ENCODE measurements around the gene PRKAG1. TPM values are rescaled to one million over a fixed set of nuclear protein-coding genes. Genes with fewer than 3 reads are reported as not detected.

PRKAG1 gene
- total RNA-seq, 4 donors from 2014 or later = 34.7 to 46.6 (median 39.6) TPM

DNA sequence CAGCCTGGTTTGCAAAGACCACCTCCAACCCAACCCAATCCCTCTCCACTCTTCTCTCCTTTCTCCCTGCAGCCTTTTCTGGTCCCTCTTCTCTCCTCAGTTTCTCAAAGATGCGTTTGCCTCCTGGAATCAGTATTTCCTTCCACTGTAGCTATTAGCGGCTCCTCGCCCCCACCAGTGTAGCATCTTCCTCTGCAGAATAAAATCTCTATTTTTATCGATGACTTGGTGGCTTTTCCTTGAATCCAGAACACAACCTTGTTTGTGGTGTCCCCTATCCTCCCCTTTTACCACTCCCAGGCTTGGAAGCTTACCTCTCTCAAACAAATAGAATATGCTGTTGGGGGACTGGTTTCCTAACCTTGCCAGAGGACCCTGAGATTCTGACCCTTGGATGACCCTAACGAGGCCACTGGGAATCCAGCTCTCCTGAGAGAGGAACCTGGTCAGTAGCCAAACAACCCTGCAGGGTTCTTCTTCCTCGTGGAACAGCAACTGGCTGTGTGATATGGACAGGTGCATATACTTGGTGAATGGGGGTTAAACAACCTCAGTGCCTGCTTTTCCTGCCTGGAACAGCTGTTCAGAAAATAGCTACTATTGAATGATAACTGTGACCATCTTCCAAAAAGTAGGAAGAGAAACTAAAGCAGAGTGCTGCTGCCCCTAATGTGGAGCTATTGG, 36.0 kb downstream of the PRKAG1 start:
- H3K36me3 ChIP-seq = no peaks in the 10 kb centered on the region
- H3K27me3 ChIP-seq = peaks cover 28 to 49% of the 10 kb centered on the region in 2 donors
- no peak overlapping the region for H3K27ac ChIP-seq
- H3K9me3 ChIP-seq = no peaks in the 10 kb centered on the region
- intact Hi-C loops (cut with DNase I; ENCODE audit: low total_unique reads) = no loop called here
- TF ChIP-seq CTCF (IDR thresholded peaks at IDR 0.05) (no peak), POLR2A (IDR thresholded peaks at IDR 0.05) (no peak)
- DNase-seq = no peak
- H3K4me3 ChIP-seq = no peak overlapping the region
- peaks cover 0 to 36% of the 10 kb centered on the region in 2 donors for H3K4me1 ChIP-seq

DNA sequence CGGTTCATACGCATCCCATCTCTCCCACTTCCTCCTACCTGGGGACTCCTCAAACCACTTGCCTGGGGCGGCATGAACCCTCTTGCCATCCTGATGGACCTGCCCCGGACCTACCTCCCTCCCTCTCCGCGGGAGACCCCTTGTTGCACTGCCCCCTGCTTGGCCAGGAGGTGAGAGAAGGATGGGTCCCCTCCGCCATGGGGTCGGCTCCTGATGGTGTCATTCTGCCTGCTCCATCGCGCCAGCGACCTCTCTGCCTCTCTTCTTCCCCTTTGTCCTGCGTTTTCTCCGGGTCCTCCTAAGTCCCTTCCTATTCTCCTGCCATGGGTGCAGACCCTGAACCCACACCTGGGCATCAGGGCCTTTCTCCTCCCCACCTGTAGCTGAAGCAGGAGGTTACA, 36.8 kb downstream of the PRKAG1 start:
- peaks cover 28 to 50% of the 10 kb centered on the region in 2 donors for H3K27me3 ChIP-seq
- H3K9me3 ChIP-seq = no peaks in the 10 kb centered on the region
- intact Hi-C loops (cut with DNase I; ENCODE audit: low total_unique reads) = no loop called here
- DNase-seq = no peak
- no peak overlapping the region for H3K4me3 ChIP-seq
- H3K36me3 ChIP-seq = no peaks in the 10 kb centered on the region
- TF ChIP-seq CTCF (IDR thresholded peaks at IDR 0.05) (no peak), POLR2A (IDR thresholded peaks at IDR 0.05) (no peak)
- peaks cover 0 to 36% of the 10 kb centered on the region in 2 donors for H3K4me1 ChIP-seq
- H3K27ac ChIP-seq = no peak overlapping the region

DNA sequence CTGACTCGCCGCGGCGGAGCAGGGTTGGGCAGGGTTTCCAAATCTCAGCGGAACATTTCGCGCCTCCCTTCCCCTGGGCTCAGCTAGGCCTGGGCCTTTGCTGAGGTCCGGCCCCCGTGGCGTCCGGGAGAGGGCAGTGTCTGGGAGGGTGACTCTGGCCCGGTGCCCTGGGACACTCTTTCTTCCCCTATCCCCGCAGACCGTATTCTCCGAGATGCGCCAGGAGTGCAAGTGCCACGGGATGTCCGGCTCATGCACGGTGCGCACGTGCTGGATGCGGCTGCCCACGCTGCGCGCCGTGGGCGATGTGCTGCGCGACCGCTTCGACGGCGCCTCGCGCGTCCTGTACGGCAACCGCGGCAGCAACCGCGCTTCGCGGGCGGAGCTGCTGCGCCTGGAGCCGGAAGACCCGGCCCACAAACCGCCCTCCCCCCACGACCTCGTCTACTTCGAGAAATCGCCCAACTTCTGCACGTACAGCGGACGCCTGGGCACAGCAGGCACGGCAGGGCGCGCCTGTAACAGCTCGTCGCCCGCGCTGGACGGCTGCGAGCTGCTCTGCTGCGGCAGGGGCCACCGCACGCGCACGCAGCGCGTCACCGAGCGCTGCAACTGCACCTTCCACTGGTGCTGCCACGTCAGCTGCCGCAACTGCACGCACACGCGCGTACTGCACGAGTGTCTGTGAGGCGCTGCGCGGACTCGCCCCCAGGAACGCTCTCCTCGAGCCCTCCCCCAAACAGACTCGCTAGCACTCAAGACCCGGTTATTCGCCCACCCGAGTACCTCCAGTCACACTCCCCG, 37.4 kb downstream of the PRKAG1 start:
- Histone ChIP-seq H3K4me1 (peaks cover 0 to 36% of the 10 kb centered on the region in 2 donors), H3K36me3 (no peaks in the 10 kb centered on the region), H3K4me3 (no peak overlapping the region), H3K9me3 (no peaks in the 10 kb centered on the region), H3K27ac (no peak overlapping the region), H3K27me3 (peaks cover 28 to 50% of the 10 kb centered on the region in 2 donors)
- no peak for TF ChIP-seq POLR2A (IDR thresholded peaks at IDR 0.05)
- no peak for TF ChIP-seq CTCF (IDR thresholded peaks at IDR 0.05)
- intact Hi-C loops (cut with DNase I; ENCODE audit: low total_unique reads) = no loop called here
- no peak for DNase-seq

GRCh38 chr12:48980389-48980952, 38.1 kb downstream of the PRKAG1 start:
- no peak overlapping the region for H3K27ac ChIP-seq
- TF ChIP-seq CTCF (IDR thresholded peaks at IDR 0.05) (no peak), POLR2A (IDR thresholded peaks at IDR 0.05) (no peak)
- intact Hi-C loops (cut with DNase I; ENCODE audit: low total_unique reads) = no loop called here
- H3K4me3 ChIP-seq = no peak overlapping the region
- no peak for DNase-seq
- H3K4me1 ChIP-seq = peaks cover 0 to 36% of the 10 kb centered on the region in 2 donors
- no peaks in the 10 kb centered on the region for H3K36me3 ChIP-seq
- peaks cover 28 to 50% of the 10 kb centered on the region in 2 donors for H3K27me3 ChIP-seq
- no peaks in the 10 kb centered on the region for H3K9me3 ChIP-seq
